ENCODE measurements around the gene HAUS3.

GRCh38 chr4:2270341-2271165, 28.6 kb upstream of the HAUS3 start:
- TF ChIP-seq CTCF (IDR thresholded peaks at IDR 0.05; ENCODE audit: borderline replicate concordance, extremely low read depth, low read length, poor library complexity, severe bottlenecking) (no peak), EZH2 (IDR thresholded peaks at IDR 0.05; ENCODE audit: borderline replicate concordance, low read depth, low read length, severe bottlenecking) (no peak)
